Heart right ventricle (tissue), 16 donors: ENCODE results near the gene SLC6A12. TPM values are rescaled to one million over a fixed set of nuclear protein-coding genes. Genes with fewer than 3 reads are reported as not detected.

Source experiments
- ATAC-seq, 8 donors: fragments of 200-7000 bp; cut with Tn5 transposase; one replicate each; pipeline ENCODE4 v1.9.1; 2020; ENCODE audit warnings: mild to moderate bottlenecking in 8 of 8, moderate library complexity in 8 of 8, moderate number of reproducible peaks in 1 of 8
- DNase-seq, 2 donors: peaks; one replicate each; pipeline ENCODE4 v3.0.0-alpha.2; 2020
- H3K27ac ChIP-seq, 10 donors: fragments of 200-600 bp; sonication (generic) in 2 of 10; one replicate each; pipeline versions ENCODE4 v1.5.0 to v1.8.0; 2020 to 2022; ENCODE audit warnings: mild to moderate bottlenecking in 3 of 10
- H3K27me3 ChIP-seq, 7 donors: fragments of 200-600 bp; one replicate each; pipeline ENCODE4 v1.8.0; 2021 to 2022; ENCODE audit warnings: mild to moderate bottlenecking in 2 of 7
- H3K36me3 ChIP-seq, 9 donors: fragments of 200-600 bp; sonication (generic) in 1 of 9; one replicate each; pipeline versions ENCODE4 v1.5.0 to v1.8.0; 2020 to 2022; ENCODE audit warnings: mild to moderate bottlenecking in 2 of 9
- H3K4me1 ChIP-seq, 9 donors: fragments of 200-600 bp; sonication (generic) in 1 of 9; one replicate each; pipeline versions ENCODE4 v1.5.0 to v1.8.0; 2020 to 2022; ENCODE audit warnings: mild to moderate bottlenecking in 4 of 9
- H3K4me3 ChIP-seq, 10 donors: fragments of 200-600 bp; sonication (generic) in 2 of 10; one replicate each; pipeline versions ENCODE4 v1.5.0 to v1.8.0; 2020 to 2022; ENCODE audit warnings: mild to moderate bottlenecking in 7 of 10, moderate library complexity in 2 of 10
- H3K9me3 ChIP-seq, 11 donors: fragments of 200-600 bp in 10 of 11; sonication (generic) in 2 of 11; one replicate each; pipeline versions ENCODE4 v1.5.0 to v1.8.0; 2013 to 2022; ENCODE audit warnings: mild to moderate bottlenecking in 2 of 11, control low read depth in 1 of 11, moderate library complexity in 1 of 11
- WGBS, 2 donors: extraction: QIAGEN DNeasy Blood & Tissue Kit; methylation state at CpG; one replicate each; pipeline ENCODE4 v1.1.7; 2013; ENCODE audit warnings: inconsistent platforms in 1 of 2; 5-methylcytosine and 5-hydroxymethylcytosine counted together
- intact Hi-C, 10 donors: fragments of 100-400 bp; cut with DNase I; formaldehyde crosslinking; loops; one replicate each; pipeline versions ENCODE4 v1.11.1 to v1.14.2; 2022
- polyA plus RNA-seq, 2 donors: library from polyadenylated mRNA; stranded (reverse); fragments of 200-250 nt; gene quantifications; one replicate each; pipeline ENCODE4 v1.2.3, GENCODE V29; 2013
- total RNA-seq, 10 donors: library from RNA; stranded (reverse); fragmentation: NEBNext Ultra II Directional in 3 of 10; extraction: Animal tissue kit (Norgen Biotek cat#: 25700) in 3 of 10; gene quantifications; one replicate each; pipeline versions ENCODE4 v1.2.1 to v1.2.4, GENCODE V29; 2021 to 2023
- TF ChIP-seq, protein P1 (sequence below), 9 donors: fragments of 200-600 bp; sonication (generic) in 2 of 9; IDR thresholded peaks; one replicate each; pipeline versions ENCODE4 v1.5.0 to v1.8.0; 2021 to 2022; ENCODE audit warnings: antibody characterized with exemption in 9 of 9, mild to moderate bottlenecking in 5 of 9, moderate library complexity in 1 of 9
- donor health status: Arrhythmogenic right ventricular cardiomyopathy.
- donor health status: ischemic (EF 13 %, LVEDD 7.1; RV severe dilation, severe dysfunction).
- donor health status: healthy with polysubstance abuse.
- donor health status: DM: no; HTN: yes; CAD: no.
- donor health status: DM: no; HTN: no; CAD: no.
- donor health status: ischemic (EF 25% LVEDD 6.9; RV normal size, moderate dysfunction).
- donor health status: ischemic (EF 25% LVEDD 5.7; RV mildly dilated, moderate dysfunction).
- donor health status: healthy.
- donor health status: DM: yes; HTN: yes; CAD: no.
- donor health status: Ischemic cardiomyopathy.
- donor health status: ischemic (EF 35%, LVEDD 5.7; RV mildly dilated, moderate dysfunction).
- donor health status: nonischemic (EF 11% LVEDD 7.7; RV severe dilation, severe dysfunction).
- donor health status: DM: yes; HTN: yes; CAD: no.
- donor health status: PGD.
- donor health status: ischemic (EF 29% LVEDD 5.4; RV normal size, mild dysfunction).
- donor health status: nonischemic (EF 23%, LVEDD 6.1; RV moderate dilation, normal function).

The SLC6A12 gene
- total and polyA plus RNA-seq, 12 donors: 0.14 to 1.4 (median 0.74) TPM

DNA sequence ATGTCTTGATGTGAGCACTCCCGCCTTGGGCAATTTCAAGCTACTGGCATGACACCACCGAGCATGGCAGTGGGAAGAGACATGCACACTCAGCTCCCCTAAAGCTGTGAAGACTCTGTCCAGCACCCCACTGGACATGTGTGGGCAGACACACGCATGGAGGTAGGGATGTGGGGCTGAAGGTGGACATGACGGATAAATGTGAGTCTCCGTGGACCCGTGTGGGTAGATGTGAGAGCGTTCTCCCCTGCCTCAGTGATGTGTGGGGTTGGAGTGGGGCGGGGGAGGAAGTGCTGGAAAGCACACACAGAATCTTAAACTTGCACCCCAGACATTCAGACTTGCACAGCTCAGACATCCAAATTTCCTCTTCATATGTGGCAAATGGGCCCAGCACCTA, 12.6 kb downstream of the SLC6A12 start:
- intact Hi-C loops: no loop called here
- ATAC-seq (no peak), DNase-seq (no peak)
- no peak overlapping the region for H3K27ac ChIP-seq
- peaks cover 0 to 8% (median 7%) of the 10 kb centered on the region in 9 donors for H3K4me1 ChIP-seq
- 88 to 92% methylated on average over 8 of the region's 8 CpGs for WGBS, 2 donors
- peaks cover 0 to 40% (median 6%) of the 10 kb centered on the region in 7 donors for H3K27me3 ChIP-seq
- no peak overlapping the region for H3K4me3 ChIP-seq
- H3K36me3 ChIP-seq: no peaks in the 10 kb centered on the region
- TF ChIP-seq, protein P1, sequence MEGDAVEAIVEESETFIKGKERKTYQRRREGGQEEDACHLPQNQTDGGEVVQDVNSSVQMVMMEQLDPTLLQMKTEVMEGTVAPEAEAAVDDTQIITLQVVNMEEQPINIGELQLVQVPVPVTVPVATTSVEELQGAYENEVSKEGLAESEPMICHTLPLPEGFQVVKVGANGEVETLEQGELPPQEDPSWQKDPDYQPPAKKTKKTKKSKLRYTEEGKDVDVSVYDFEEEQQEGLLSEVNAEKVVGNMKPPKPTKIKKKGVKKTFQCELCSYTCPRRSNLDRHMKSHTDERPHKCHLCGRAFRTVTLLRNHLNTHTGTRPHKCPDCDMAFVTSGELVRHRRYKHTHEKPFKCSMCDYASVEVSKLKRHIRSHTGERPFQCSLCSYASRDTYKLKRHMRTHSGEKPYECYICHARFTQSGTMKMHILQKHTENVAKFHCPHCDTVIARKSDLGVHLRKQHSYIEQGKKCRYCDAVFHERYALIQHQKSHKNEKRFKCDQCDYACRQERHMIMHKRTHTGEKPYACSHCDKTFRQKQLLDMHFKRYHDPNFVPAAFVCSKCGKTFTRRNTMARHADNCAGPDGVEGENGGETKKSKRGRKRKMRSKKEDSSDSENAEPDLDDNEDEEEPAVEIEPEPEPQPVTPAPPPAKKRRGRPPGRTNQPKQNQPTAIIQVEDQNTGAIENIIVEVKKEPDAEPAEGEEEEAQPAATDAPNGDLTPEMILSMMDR (IDR thresholded peaks at IDR 0.05): no peak
- H3K9me3 ChIP-seq: no peaks in the 10 kb centered on the region

DNA sequence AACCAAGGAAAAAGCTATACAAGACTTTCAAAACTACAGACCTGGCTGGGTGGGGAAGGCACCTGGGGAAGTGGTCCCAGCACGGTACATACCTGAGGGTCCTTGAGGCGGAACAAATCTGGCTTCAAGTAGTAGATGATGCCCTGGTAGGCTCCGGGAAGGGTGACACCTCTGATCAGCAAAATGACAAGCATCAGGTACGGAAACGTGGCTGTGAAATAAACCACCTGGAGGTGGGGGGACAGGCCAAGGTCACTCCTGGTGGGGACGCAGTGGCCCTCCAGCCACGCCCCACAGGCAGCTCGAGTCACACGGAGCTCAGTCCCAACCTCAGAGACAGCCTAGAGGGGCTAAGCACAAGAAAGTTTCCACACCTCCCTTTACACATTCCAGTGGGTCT, 15.3 kb downstream of the SLC6A12 start:
- intact Hi-C loops: no loop called here
- Histone ChIP-seq H3K27me3 (peaks cover 0 to 19% (median 0%) of the 10 kb centered on the region in 7 donors), H3K27ac (no peak overlapping the region), H3K36me3 (no peaks in the 10 kb centered on the region), H3K4me3 (no peak overlapping the region), H3K9me3 (no peaks in the 10 kb centered on the region), H3K4me1 (peaks cover 0 to 1% (median 0%) of the 10 kb centered on the region in 9 donors)
- TF ChIP-seq, protein P1 (IDR thresholded peaks at IDR 0.05): no peak
- ATAC-seq (no peak), DNase-seq (no peak)
- 61 to 65% methylated on average over 9 of the region's 9 CpGs for WGBS, 2 donors

DNA sequence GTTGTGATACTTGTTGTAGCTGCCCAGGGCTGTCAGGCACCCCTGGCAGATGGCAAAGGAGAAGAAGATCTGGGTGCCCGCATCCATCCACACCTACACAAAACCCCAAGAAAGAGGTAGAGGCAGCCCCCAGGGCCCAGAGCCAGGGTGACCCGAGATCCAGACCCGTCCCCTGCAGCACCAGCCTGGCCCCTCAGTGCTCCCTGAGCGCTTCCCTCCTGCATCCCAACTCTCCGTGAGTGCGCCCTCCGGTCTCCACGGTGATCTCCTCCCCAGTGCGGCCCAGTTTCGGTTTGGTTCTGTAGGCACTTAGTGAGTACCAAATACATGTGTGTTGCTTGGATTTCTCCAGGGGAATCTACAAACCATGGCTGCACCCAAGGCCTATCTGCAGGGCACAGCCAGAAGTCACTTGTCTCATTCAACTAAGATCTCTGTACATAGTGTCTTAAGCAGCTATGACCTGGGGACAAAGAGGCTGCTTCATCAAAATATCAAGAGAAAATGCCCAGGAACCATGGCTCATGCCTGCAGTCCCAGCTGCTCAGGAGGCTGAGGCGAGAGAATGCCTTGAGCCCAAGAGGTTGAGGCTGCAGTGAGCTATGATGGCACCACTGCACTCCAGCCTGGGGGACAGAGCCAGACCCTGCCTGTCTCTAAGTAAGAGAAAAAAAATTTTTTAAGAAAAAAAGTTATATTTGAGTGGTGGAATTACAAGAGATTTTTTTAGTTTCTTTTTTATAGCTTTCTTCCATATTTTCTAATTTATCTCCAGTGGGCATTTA, 15.9 kb downstream of the SLC6A12 start:
- TF ChIP-seq, protein P1 (IDR thresholded peaks at IDR 0.05): no peak
- intact Hi-C loops: no loop called here
- H3K4me3 ChIP-seq: no peak overlapping the region
- WGBS, 2 donors: 93 to 96% methylated on average over 11 of the region's 11 CpGs
- H3K36me3 ChIP-seq: no peaks in the 10 kb centered on the region
- no peaks in the 10 kb centered on the region for H3K4me1 ChIP-seq
- H3K27ac ChIP-seq: no peak overlapping the region
- no peak for ATAC-seq
- H3K9me3 ChIP-seq: no peaks in the 10 kb centered on the region
- peaks cover 0 to 13% (median 0%) of the 10 kb centered on the region in 7 donors for H3K27me3 ChIP-seq
- DNase-seq: no peak

DNA sequence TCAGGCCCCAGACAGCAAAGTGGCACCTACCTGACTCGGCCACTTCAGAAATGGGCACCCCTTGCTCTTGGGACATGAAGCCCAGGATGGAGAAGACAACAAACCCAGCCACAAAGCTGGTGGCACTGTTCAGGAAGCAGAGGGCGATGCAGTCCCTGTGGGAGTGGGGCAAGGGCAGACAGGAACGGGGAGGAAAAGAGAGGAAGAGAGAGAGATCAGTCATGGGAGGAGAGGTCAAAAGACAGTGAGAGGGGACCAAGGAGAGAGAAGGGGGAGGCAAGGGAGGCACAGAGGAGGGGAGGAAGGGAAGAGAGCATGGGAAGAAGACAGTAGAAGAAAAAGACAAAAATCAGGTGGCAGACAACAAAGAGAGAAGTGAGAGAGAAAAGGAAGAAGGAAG, 16.6 kb downstream of the SLC6A12 start:
- no peak overlapping the region for H3K27ac ChIP-seq
- WGBS, 2 donors: 81 to 88% methylated on average over 3 of the region's 3 CpGs
- no peak for ATAC-seq
- no peaks in the 10 kb centered on the region for H3K36me3 ChIP-seq
- no peaks in the 10 kb centered on the region for H3K9me3 ChIP-seq
- TF ChIP-seq, protein P1 (IDR thresholded peaks at IDR 0.05): no peak
- H3K4me1 ChIP-seq: no peaks in the 10 kb centered on the region
- no peak for DNase-seq
- peaks cover 0 to 5% (median 0%) of the 10 kb centered on the region in 7 donors for H3K27me3 ChIP-seq
- no peak overlapping the region for H3K4me3 ChIP-seq
- intact Hi-C loops: no loop called here
